HG03108 (cell line): ENCODE data around the gene RHBG.

Source experiments
- ATAC-seq: cut with Tn5 transposase; IDR thresholded peaks from one replicate; pipeline ENCODE4 v1.9.1; 2021; ENCODE audit warnings: moderate library complexity; ENCODE audit not compliant: unreplicated experiment

Gene RHBG

DNA sequence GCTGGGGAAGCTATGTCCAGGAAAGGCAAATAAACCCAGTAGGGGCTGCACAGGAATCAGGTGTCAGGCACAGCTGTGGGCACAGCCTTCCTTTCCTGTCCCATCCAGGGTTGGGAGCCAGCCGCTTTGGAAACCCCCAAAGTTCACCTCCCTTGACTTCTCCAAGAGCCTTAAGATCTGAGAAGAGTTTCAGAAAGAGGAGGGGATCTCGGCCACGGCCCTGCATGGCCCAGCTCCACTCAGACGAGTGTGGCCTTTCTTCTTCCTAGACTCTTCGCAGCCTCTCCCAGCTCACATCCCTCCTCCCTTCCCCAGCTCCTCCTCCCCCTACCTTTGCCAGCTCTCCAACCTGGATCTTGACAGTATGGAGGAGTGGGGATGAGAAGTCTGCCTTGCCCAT lies 36.7 kb downstream of the RHBG start:
- no peak for ATAC-seq

DNA sequence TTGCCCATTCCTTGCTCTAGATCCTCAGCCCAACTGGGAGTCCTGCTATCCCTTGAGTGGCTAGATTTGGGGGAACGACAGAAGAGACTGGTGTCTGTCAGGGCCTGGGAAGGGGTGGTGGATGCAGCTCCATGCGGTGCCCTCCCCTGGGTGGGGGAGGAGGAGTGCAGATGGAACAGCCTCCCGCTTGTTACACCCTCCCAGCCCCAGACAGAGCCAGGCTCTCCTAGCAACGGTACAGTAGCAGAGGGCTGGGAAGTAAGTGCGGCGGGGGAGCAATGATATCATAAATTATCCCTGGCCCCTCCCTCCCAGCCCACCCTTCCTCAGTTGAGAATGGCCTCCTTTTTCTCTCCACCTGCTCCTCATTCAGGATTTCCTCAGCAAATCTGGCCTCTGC lies 37.2 kb downstream of the RHBG start:
- no peak for ATAC-seq

GRCh38 chr1:156407344-156407743 lies 38.3 kb downstream of the RHBG start:
- ATAC-seq: no peak

DNA sequence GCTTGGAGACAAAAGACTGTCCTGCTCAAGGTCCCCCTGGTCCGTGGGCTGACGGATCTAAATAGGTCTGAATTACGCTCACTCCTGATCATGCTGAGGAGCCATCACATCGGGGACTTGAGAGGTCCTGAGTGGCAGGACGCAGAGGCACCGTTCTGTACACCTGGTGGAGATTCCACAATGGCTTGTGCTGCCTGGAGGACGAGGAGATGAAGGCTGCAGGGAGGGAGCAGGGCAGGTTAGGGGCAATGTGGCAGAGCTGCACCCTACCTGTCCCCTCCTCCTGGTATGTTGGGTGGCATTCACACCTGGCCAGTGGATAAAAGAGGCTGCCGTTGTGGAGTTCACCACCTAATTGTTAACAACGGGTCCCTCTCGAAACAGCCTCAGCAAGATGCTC lies 38.7 kb downstream of the RHBG start:
- ATAC-seq: no peak

GRCh38 chr1:156409439-156409838 lies 40.4 kb downstream of the RHBG start:
- no peak for ATAC-seq

DNA sequence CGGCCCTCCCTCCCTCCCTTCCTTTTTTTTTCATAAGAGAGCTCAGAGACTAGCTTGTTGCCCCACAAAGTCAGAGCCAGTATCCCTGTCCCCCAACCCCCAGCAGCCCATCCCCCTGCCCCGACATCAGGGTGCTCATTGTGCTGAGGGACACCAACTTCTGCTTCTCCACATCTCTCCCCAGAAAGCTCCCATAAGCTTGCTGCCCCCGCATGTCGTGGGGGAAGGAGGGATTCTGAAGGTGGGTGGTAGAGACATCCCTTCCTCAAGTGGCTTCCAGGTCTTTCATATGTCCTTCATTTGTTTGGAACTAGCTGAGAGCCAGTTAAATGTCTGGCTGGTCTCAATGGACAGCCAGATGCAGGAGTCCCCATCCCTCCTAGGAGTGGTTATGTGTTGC lies 41.2 kb downstream of the RHBG start:
- ATAC-seq: no peak

DNA sequence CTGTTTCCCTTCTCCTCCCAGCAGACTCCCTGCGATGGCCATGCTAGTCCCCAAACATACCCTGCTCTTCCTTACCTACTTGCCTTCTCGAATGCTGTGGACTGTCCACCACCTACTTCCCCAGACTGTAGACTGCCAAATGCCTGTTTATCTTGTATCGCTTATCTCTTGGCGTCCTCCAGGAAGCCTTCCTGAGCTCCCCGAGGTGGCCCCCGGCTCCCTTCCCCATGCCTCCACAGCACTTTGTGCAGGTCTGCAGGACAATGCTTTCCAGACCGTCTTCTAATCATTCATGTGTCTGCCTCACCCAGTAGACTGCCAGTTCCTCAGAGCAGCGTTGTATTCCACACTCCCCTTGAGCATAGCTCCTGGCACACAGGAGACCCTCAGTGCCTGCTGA lies 41.7 kb downstream of the RHBG start:
- no peak for ATAC-seq

- no peak for ATAC-seq
Observed at GRCh38 chr1:156412653-156413321, 43.8 kb downstream of the RHBG start.

DNA sequence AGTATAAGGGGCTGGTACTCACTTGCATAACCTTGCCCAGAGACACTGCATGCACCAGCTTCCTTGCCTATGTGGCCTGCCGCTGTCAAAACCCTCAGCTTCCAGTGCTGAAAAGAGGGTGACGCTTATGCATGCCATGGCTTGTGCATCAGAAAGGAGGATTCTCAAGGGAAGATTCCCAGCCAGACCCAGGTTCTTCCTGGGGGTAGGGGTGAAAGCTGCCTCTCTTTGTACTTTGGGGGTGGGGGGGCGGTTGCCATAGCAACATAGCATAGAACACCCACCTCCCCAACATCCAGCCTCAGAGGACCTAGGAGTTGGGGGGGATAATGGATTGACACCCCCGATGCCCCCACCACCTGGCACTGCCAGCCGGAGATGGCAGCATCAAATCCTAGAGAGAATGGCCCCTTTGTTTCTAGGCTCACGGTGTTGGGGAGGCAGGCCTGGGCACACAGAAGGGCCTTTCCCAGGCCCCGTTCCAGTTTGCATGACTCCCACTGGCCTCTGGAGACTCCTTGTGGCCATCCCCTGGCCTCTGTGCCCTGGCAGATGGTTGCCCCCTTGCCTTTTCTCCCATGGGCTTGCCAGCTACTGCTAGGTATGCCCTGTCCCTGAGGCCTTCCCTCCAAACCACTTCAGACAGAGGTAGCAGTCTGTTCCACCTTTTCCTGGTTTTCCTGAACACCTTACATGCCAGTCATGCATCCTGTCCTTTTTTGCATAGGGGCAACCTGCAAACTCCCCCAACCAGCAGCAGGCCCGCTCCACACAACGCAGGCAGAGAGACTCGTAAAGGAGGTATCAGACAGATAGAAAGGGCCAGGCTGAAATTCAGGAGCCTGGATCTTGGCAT lies 44.6 kb downstream of the RHBG start:
- no peak for ATAC-seq

DNA sequence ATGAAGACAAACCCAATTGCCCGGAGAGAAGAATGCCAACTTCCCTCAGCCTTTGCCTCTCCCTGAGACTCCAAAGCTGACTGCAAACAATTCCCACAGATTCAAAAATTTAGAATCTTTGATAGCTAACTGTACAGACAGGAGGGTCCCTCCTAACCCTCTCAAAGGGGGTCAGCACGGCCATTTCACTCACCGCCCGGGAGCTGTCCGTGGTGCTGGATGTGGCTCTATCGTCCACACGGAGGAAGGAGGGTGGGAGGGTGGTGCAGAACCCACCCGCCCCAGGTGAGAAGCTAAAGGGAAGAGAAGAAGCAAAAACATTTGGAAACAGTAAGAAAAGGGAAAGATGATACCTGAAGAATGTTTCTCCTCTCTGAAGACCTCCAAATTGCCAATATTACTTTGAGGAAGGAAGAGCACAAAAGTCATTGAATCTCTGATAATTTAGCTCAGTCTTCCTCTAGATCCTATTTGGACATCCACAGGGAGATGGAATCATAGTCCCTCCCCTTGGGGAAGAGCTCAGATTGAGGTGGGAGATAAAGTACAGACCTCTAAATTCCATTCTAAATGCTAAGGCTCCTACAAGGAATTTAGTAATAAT lies 45.6 kb downstream of the RHBG start:
- ATAC-seq: no peak

- ATAC-seq: no peak
Observed at GRCh38 chr1:156416993-156417392, 48.0 kb downstream of the RHBG start.

DNA sequence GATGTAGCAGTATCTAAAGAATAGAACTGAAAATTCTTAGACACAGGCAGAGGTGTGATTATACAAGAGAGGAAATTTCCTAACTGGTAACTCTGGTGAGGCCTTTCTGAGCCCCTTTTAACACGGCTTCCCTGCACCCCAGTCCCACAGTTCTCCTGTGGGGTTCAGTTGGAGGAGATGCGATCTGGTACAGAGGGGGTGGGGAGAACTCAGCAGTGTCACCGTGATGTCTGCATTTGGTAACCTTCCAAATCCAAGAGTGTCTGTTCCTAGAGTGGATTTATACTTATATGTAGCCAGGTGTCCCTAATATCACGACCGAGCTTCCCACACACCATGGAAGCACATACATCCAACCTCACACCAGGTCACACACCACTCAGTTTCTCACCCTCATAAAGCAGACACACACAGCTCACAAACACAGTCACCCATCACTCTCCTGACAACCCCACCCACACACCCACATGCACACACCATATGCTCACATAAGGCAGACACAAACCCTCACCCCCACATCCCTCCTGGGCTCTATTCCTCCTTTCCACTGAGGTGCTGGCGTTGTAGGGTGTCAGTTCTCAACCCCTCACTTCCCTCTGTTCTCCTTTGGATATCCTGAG lies 48.5 kb downstream of the RHBG start:
- no peak for ATAC-seq

DNA sequence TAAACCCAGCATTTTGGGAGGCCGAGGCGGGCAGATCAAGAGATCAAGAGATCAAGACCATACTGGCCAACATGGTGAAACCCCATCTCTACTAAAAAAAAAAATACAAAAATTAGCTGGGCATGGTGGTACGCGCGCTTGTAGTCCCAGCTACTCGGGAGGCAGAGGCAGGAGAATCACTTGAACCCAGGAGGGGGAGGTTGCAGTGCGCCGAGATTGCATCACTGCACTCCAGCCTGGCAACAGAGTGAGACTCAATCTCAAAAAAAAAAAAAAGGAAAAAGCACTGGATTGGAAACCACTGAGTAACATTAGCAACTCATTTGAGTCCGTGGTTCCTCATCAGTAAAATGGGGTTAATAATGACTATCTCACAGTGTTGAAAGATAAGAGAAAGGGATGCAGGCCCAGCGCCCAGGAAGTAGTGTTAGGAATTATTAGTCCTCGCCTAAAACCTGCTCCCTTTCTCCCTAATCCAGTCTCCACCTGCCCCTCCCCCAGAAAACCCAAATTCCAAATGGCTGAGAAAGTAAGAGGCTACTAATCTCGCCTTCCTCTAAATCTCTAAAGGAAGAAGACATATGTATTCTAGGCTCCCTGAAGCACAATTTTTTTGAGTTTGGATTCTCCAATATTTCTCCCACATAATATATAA lies 49.5 kb downstream of the RHBG start:
- no peak for ATAC-seq

DNA sequence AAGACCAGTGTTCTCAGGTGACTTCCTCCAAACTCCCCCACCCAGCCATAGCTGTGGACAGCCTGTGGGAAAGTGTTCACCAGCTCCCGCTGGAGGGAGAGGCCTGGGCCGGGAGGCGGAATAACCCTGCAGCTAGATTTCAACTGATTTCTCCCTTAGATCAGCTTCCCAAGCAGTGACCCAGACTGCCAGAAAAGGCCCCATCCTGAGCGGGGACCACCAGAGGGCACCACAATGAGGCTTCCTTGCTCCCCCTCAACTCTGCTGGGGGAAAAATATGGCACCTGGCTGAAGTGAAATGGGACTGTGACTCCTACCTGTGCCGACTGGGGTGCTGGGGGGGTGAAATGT lies 50.8 kb downstream of the RHBG start:
- no peak for ATAC-seq

DNA sequence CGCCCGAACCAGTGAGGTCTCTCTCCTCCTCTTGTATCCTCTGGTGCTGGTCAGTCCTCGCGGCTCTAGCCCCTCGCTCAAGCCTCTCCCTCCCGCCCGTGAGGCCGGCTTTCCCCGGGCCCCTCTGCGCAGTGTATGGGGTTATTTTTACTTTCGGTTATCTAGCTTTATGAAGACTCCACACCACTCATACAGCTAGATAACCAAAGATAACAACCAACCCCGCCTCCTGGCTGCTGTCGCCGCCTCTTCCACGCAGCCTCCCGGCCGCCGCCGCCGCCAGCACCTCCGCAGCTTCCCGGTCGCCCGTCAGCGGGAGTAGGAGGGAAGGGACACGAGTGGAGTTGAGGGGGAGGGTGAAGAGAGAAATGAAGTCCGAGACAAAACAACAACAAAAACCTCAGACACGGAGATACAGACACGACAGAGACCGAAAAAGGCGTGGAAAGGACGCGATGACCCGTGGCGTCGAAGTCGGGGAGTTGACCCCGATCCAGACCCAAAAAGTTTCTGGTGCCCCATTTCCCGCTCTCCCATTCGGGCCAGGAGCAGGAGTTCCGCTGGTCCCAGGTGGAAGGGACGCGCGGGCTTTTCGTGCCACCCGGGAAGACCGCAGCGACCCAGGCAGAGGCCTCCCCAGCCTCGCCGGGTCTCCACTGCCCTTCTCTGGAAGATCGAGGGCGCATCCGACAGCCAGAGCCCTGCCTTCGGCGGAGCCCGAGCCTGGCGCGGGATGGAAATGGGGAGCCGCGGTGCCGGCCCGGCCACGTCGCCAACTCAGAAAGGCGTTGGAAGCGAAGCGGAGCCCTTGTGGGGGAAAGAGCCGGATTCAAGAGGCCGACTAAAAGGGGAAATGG lies 51.4 kb downstream of the RHBG start:
- no peak for ATAC-seq

DNA sequence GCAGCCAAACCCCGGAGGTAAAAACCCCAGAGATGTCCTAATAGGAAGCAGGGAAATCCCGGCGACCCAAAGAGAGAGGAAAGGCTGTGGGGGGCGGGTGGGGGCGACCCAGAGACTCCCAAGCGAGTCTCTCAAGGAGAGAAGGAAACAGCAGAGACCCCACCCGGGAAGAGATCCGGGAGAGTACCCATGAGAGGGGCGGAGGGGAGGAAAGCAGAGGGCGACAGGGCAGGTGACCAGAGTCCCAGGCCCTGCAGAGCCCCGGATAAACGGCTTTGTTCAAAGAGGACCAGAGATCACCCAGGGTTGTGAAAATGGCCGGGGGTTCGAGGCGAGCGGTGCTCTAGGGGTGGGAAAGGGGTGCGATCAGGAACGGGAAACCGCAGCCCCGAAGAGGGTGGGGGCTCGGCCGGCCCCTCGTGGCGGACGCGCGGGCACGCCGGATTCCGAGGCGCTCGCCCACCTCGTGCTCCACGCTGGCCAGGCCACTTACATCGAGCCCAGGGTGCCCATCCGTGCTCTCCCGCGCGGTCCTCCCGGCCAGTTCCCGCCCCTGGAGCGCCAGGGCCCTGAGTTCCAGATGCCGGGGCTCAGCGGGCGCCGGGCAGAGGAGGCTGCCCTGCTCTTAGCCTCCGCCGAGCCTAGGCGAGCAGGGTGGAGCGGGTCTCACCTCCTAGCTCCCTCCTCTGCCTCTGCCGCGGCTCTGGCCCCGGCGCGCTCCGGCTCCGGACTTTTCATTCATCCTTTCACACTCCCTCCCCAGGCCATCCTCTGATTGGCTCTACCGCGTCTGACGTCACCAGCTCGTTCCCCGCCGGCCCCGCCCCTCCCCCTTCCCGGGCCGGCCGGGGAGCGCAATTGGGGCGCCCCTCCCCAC lies 52.3 kb downstream of the RHBG start:
- ATAC-seq: no peak

- ATAC-seq: no peak
Observed at GRCh38 chr1:156421939-156422601, 53.1 kb downstream of the RHBG start.

- no peak for ATAC-seq
Observed at GRCh38 chr1:156422602-156423091, 53.6 kb downstream of the RHBG start.
